Measurements from ENCODE around the gene NT5DC1.
A peak's percentile ranks its signal among the peaks of the same experiment; 100 is the strongest.

NT5DC1 gene

DNA sequence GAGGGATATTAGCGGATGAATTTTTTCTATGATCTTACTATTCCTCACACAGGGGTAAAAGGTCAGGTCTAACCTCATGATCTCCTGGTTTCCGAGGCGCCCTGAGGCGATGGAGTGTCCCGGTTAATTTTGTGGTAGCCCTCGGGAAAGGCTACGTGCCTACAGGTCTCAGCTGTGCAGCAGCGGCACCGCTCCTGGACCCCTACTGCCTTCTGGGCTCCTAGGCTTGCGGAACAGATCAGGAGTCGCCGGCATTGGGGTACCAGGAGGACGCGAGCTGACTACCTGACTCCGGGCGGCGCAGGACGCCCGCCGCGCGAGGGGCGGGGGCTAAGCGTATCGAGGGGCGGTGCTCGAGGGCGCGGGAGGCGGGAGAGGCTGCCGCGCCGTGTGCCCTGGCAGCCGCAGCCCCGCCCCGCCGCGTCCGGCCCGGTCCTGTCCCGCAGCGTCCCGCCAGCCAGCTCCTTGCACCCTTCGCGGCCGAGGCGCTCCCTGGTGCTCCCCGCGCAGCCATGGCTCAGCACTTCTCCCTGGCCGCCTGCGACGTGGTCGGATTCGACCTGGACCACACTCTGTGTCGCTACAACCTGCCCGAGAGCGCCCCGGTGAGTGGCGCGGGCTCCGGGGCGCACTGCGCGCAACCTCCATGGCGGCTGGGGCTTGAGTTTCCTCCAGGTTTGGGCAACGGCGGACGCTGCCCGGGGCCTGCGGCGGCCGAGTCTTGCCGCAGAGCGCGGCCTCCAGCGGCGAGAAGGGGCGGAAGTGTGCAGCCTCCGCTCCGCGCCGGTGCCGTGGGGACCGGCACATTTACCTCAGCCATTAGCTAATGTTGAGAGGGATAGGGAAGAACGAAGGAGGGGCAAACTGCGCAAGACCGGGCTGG, at the start of gene NT5DC1:
Gene NT5DC1 (plus strand): TSS at position 435 of the 883 bp plus-strand sequence. CDS start 78 bp downstream, at position 513.
- DNase-seq (ENCODE audit: low read depth in 2 of 2), result peak in 1 of 2 experiments; percentile 24

DNA sequence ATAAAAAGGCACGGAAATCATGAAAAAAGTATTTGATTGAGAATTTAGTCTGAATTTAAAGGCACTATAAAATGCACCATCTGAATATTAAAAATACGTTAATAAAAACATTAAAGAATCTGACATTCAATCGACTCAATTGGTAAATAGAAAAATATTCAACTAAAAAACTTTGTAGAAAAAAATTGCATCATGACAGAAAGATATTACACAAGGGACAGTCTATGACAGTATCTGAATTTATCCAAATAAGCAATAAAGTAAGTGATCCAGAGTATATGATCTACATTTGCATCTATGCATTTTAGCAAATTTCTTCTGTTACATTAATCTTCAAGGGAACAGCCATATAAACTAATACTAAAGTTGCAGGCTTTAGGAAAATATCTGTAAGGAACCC, 49.4 kb upstream of the NT5DC1 start:
- DNase-seq (ENCODE audit: low read depth in 2 of 2), result no peak

DNA sequence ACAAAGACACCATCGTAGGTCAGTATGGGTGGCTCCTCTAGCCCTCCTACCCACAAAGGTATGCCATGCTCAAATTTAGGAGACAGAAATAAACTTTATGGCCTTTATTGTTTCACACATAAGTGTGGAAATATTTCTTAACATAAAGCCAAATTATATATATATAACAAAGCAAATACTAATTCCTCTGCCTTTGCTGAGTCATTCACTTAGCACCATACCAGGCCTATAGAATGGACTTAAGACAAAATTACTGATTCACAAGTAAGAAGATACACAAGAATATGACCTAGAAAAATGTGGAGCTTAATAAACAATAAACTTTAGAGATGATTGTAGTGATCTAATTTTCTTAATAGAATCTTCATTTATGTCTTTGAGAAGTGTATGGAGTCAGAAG, 45.1 kb upstream of the NT5DC1 start:
- DNase-seq (ENCODE audit: low read depth in 2 of 2), result no peak

DNA sequence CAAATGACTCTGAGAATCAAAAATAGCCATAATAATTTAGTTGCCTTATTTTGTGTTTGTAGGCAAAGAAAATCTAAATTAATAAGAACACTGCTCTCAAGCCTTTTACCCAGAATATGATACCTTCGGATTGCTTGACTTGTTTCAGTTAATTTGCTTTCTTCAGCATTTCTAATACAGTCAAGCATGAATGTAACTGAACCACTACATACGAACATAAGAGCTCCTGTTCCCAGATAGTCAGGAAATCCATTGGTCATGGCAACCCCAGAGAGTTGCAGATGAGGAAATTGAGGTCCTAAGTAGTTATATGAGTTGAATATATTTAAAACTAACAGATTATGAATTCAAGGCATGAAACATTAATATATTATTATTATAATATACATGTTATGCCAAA, 42.9 kb upstream of the NT5DC1 start:
- DNase-seq (ENCODE audit: low read depth in 2 of 2), result no peak

DNA sequence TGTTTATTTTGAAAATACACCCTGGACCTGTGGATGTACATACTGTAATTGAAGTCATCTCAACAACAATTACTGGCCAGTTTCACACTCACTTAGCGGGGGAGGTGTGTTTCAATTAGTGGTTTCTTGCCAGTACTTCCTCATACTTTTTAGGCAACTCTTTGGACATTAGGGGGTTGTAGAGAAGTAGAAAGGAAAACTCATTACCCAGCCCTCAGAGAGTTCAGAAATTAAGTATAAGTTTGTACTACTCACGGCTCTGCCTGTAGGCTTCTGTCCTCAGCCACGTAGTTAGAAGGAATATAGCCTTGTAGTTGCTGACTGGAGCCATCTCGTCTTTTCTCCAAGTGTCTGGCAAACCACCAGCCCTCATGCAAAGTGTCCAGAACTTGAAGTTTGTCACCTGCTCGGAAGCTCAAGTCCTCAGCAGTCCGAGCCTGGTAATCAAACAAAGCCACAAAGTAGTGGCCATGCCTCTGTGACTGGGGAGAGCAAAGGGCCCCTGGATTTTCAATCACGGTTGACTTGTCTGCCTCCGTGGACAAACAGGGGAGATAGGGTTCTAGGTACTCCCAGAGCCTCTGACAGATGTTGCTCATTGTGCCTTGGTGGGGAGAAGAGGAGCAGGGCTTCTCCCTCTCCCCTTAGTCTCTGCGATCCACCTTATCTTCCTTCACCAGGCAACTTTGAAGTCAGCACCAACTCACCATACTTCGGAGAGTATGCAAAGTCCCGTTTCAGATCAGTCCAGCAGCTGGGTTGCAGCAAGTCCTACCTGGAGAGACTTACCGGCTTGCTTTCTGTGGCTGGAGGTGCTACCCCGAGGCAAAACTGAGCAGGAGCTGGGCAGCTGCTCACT, 40.7 kb upstream of the NT5DC1 start:
- no peak for DNase-seq (ENCODE audit: low read depth in 2 of 2)

DNA sequence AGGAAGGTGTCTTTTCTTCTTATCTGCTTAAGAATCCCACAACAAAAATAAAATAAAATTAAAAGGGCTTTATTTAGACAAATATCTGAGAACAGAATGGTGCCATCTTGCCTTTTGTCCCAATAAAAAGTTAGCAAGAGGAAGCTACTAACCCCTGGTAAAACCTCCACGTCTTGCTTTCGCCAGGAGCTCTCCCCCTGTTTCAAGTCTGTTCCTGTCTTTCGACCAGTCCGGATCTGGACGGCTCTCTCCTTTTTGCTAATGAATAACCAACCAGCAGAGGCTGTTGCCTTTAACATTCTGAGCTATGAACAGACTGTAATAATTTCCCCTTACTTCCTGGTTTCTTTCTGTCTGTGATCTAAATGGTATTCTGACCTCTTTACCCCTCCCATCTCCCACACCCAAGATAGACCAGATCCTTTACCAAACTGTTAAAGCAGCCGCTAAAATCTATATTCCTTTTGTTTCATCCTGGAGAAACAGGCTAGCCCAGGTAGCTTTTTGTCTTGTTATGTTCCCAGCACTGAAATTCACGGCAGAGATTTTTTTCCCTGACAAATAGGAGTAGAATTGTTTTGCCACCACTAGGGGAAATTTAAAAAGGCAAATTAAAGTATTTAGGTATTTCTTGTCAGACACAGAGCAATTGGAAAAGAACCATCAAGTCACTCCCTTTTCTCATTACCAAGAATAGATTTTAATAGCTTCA, 39.9 kb upstream of the NT5DC1 start, which contains the start of gene FRK:
Gene FRK (minus strand): TSS at position 320 of the 712 bp plus-strand sequence. CDS start 580 bp downstream, outside the sequence.
- no peak for DNase-seq (ENCODE audit: low read depth in 2 of 2)

DNA sequence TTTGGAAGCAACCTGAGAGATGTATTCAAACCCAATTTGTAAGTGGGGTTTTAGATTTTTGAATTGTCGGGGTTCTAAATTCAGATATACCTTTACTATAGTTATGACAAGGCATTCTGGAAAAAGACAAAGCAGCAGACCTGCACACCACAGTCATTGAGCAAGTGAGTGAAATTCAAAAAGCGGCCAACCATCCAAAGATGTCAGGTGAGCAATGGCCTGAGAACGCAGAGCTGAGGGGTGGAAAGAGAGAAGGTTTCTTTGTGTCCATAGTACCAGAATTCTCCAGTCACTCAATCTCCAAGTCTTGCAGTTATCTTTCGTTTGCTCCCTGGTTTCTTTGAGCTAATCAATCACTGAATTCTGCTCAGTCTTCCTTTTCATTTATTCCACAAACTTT, 38.2 kb upstream of the NT5DC1 start:
- DNase-seq (ENCODE audit: low read depth in 2 of 2), result no peak

DNA sequence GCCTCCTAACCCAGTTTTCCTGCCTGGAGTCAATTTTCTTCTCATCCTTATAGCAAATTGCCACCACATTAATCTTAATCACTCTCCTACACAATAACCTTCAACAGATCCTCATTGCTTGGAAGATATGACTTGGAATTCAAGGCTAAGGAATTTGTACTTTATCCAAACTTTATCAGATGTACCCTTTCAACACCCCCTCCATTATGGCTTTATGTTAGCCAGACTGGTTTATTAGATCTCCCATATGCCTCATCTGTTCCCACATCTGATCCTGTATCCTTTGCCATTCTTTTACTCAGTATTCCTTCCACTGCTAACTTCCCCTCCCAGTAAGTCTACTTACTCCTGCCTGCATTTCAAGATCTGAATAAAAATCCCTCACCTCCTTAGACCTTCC, 36.0 kb upstream of the NT5DC1 start:
- no peak for DNase-seq (ENCODE audit: low read depth in 2 of 2)

DNA sequence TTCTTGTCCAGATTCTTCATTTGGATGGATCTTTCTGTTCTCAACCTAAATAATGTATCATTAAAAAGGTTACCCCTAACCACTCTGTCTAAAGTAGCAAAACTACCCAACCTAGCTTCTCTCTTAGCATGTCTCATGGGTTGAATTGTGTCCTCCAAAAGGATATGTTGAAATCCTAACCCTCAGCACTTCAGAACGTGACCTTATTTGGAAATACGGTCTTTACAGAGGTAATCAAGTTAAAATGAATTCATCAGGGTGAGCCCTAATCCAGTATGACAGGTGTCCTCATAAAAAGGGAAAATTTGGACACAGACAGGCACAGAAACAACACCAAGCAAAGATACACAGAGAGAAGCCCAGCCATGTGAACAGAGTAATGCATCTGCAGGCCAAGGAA, 33.9 kb upstream of the NT5DC1 start:
- no peak for DNase-seq (ENCODE audit: low read depth in 2 of 2)

DNA sequence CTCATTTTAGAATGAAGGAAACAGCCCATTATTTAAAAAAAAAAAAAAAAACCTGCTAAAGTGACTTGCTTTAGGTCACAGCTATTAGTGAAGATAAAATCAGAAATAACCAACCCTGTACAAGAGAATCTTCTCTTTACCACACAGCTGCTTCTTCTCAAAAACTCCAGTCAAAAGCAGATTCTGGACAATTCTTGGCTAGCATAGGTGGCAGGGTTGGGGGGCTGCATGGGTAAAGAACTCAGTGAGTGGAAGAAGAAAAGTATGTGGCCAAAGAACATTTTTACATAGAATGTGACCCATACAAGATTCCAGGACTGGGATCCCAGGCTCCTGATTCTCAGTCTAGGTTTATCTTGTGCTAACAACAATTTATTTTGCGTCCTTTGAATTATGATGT, 30.6 kb upstream of the NT5DC1 start:
- DNase-seq (ENCODE audit: low read depth in 2 of 2), result no peak

DNA sequence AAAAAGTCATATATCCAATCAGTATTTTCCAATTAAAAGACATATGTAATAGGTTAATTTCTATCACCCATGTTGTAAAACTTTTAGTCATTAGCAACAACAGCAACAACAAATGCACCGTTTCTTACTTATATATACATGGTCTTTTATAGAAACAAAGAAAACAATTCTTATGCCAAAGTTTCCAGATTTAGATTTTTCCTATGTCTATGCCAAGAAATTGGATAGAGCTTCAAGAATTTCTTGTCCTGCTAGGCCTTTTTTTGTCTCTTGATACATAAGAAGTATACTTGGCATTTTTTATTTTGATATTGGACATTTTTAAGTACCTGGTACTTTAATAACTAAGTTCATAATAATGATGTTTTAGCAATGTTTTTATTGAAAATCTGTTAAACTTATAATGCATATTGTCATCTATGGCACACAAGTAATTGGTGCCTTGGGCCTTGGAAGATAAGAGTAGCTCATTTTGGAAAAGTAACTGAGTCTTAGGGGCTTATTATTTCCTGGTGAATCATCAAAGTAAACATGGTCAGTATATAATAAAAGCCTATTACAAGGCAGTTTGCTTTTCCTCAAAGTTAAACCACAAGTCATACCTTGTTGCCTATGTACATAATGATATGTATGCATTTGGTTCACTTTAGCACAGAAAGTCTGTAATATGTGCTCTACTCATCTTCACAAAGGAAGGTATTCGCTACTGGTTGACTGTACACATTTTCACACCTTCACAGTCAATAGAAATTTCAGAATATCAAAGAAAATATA, 29.9 kb upstream of the NT5DC1 start:
- DNase-seq (ENCODE audit: low read depth in 2 of 2), result no peak

DNA sequence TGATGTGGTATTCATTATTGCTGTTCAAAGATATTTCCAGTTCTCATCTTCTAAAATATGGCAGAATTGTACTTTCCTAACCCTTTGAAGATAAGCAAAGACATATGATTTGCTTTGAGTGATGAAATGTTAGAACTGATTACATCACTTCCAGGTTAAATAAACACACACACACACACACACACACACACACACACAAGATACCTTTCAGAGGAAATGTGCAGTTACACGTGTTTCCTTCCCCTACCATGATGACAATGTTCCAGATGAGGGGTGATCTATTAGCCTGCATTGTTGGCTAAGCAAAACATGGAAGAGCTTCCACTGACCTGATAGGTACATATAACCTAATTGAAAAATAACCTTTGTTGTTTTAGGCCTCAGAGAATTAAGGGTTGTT, 28.3 kb upstream of the NT5DC1 start:
- no peak for DNase-seq (ENCODE audit: low read depth in 2 of 2)

DNA sequence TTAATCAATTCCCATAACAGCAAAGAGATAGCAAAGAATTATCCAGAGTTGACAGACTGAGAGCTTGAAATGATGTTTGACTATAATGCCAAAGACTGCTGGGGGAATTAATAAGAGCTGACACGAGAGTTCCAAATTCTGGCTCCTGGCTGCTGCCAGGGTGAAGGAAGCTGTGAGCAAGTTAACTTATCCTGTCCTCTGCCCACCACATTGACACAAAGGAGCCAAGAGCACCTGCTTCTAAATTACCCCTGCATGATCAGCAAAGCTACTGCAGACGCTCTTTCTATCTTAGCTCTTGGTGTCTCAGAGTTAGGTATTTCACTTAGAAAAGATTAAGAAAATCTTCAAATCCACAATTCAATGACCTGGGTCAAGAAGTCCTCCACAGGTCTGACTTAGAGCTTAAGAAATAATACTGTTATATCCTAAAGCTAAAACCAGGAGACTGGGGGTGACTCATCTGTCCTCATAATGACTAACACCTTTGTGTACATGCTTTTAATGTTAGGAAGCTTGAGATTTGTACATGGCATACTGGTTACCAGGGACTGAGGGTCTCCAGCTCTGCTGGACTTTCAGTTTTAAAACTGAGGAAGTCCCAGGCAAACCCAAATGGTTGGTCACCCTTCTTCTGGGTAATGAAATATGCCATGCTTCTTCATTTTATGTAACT, 26.8 kb upstream of the NT5DC1 start:
- DNase-seq (ENCODE audit: low read depth in 2 of 2), result no peak

DNA sequence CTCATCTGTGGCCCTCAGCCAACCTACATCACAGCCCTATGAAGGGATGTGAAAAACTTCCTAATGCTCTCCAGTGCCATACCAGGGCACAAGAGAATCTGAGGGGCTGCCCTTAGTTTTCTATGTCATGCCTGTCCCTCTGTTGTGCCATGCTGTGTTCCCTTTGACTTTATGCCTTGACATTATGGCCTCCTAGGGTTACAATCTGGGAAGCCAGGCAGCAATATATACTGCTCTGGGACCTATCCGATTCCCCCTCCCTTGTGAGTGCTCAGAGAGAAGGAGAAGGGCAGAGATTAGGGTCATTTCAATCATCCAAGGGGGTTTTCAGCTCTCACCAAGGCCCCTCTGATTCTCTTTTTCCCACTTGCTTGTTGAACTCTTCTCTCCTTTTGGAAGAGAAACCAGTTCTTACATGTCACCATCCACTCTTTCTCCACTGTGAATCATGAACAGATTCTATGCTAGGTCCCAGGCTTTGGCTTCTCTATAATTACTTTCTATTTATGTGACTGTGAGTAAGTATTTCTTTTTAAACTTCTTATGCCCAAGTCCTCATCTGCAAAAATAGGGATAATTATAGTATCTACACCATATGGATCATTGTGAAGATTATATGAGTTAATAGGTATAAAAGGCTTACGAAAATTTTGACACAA, 25.8 kb upstream of the NT5DC1 start:
- no peak for DNase-seq (ENCODE audit: low read depth in 2 of 2)

DNA sequence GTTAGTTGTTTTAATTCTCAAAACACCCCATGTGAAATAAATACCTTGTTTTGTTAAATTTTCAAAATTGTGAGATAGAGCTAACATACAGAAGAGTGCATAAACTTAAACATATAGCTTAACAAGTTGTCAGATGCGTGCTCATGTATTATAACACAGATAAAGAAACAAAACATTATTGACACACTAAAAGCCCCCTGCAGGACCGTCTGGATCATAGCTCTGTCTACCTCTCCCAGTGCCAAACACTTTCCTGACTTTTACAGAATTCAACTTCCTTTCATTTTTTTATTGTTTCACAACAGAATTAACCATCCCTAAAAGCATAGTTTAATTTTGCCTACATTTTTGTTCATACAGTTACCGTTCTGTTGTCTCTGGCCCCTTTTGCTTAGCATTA, 22.1 kb upstream of the NT5DC1 start:
- no peak for DNase-seq (ENCODE audit: low read depth in 2 of 2)

DNA sequence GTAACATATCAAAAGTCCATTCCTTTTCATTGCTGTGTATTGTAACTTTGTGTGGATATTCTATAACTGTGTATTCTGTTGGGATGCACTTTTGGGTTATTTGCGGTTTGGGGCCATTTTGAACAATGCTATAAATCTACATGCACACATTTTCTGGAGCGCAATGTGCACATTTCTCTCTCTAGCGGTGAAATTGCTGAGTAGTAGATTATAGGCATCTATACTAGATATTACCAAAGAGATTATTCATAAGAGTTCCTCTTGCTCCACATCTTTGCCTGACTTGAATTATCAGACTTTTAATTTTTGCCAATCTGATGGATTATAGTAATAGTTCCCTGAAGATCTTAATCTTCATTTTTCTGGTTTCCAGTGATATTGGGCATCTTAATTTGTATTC, 21.7 kb upstream of the NT5DC1 start:
- DNase-seq (ENCODE audit: low read depth in 2 of 2), result no peak

DNA sequence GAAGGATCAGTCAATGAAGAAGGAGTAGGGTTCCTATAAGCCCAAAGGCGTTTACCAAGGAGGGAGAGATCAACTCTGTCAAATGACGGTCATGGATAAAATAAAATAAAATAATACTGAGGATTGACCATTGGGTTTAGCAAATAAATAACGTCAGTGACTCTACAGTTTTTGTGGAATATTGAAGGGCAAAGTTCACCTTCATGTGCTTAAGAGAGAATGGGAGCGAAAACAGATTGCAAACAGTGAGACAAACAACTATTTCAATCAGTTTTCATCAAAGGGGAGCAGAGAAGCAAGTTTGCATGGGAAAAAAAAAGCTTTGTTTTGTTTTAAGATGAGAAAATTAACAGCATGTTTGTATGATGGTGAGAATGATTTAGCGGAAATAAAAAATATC, 17.6 kb upstream of the NT5DC1 start:
- no peak for DNase-seq (ENCODE audit: low read depth in 2 of 2)

DNA sequence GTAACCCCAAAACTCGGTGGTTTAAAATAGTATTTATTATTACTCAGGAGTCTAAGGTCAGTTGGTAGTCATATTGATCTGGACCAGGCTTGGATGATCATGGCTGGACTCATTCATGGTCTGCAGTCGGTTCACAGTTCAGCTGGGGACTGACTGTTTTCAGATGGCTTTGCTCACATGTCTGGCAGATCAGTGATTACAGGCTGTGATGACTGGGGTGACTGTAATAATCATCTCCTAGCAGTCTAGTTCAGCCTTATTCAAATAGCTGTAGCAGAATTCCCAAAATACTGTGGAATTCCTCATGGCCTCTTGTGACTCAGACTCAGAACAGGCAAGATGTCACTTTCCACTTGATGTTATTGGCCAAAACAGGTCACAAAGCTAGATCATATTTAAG, 16.4 kb upstream of the NT5DC1 start:
- no peak for DNase-seq (ENCODE audit: low read depth in 2 of 2)

DNA sequence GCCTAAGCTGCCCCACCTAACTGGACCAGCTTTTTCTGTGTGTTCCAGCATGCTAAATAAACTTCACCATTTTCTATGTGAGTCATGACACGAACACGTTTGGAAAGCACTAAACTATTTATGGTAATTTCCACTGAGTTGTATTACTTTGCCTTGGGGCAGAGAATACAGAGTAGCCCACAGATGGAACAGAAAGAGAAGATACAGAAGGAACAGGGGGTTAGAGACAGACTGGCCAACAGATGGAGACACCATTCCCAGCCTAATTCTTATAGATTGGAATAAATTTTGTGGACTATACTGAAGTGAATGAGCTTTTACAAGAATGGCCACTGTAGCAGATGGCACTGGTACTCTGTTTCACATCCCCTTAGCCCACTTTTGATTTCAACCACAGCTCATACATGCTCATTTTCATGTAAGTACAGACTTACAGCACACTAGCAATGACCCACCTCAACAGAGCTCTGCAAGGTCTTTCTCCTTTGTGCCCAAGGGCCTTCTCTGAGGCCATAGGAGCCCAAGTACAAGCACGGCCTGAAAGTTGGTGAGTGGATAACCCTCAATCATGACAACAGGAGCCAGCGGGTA, 13.1 kb upstream of the NT5DC1 start:
- DNase-seq (ENCODE audit: low read depth in 2 of 2), result no peak

DNA sequence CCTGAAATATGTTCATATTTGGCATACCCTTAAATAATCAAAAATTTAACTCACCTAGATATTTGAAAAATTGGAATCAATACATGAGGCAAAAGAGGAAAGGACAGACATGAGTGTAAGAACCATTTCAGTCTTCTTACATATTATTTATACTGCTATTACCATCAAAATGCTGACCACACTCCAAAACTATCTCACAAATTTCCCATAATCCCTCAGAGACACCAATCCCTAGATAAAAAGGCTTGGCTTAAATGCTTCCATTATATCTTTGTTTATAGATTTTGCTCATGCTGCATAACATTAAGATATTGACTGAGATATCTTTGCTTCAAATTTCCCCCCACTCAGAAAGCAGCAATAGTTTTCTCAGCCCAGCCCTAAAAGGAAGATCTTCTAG, 11.7 kb upstream of the NT5DC1 start:
- DNase-seq (ENCODE audit: low read depth in 2 of 2), result no peak

Measured in fibroblast of skin of left quadriceps (primary cell).